Left ventricle myocardium inferior (tissue), 1 donor: ENCODE results near the gene SPRED2. TPM values are rescaled to one million over a fixed set of nuclear protein-coding genes. Genes with fewer than 3 reads are reported as not detected.

Experiments used
- DNase-seq: peaks from one replicate; pipeline ENCODE4 v3.0.0-alpha.2; 2020
- H3K27ac ChIP-seq: fragments of 200-600 bp; replicated peaks from 2 replicates; pipeline ENCODE4 v1.8.0; 2021
- H3K27me3 ChIP-seq: fragments of 200-600 bp; 2 replicates; pipeline ENCODE4 v1.8.0; 2021; ENCODE audit warnings: low read depth
- H3K36me3 ChIP-seq: fragments of 200-600 bp; 2 replicates; pipeline ENCODE4 v1.8.0; 2021
- H3K4me1 ChIP-seq: fragments of 200-600 bp; 2 replicates; pipeline ENCODE4 v1.8.0; 2021
- H3K4me3 ChIP-seq: fragments of 200-600 bp; 2 replicates; pipeline ENCODE4 v1.8.0; 2021; ENCODE audit warnings: mild to moderate bottlenecking, moderate library complexity
- H3K9me3 ChIP-seq: fragments of 200-600 bp; replicated peaks from 2 replicates; pipeline ENCODE4 v1.8.0; 2021
- intact Hi-C: fragments of 100-400 bp; cut with micrococcal nuclease; formaldehyde crosslinking; loops from one replicate; pipeline ENCODE4 v1.11.0; 2022
- total RNA-seq: library from RNA; stranded (reverse); fragmentation: NEBNext Ultra II Directional; extraction: Animal tissue kit (Norgen Biotek cat#: 25700); gene quantifications from one replicate; pipeline ENCODE4 v1.2.1, GENCODE V29; 2021
- TF ChIP-seq, protein P1 (sequence below): fragments of 200-600 bp; IDR thresholded peaks from 2 replicates; pipeline ENCODE4 v1.8.0; 2021; ENCODE audit warnings: antibody characterized with exemption, mild to moderate bottlenecking, borderline replicate concordance
- donor health status: DM: no; HTN: yes; CAD: no; lungs with severe emphysema.

The SPRED2 gene
- total RNA-seq, 1 donor from 2014 or later = 18.9 TPM

DNA sequence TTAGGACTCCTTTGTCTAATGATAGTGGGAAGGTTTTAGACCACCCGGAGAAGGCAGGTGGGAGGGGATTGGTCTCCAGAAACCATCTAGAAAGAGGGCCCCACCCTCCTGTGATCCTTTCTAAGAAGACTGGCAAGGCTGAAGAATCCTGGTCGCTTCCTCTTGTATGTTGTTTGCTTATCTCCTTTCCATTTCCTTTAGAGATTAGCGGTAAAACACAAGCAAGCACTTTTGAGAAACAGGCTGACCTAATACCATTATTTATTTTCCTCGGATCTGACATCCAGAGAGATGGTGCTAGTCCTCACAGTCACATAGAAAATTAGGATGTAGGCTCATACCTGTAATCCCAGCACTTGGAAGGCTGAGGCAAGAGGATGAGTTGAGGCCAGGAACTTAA lies 45.2 kb upstream of the SPRED2 start:
- H3K9me3 ChIP-seq = peaks cover 24% of the 10 kb centered on the region
- TF ChIP-seq, protein P1, sequence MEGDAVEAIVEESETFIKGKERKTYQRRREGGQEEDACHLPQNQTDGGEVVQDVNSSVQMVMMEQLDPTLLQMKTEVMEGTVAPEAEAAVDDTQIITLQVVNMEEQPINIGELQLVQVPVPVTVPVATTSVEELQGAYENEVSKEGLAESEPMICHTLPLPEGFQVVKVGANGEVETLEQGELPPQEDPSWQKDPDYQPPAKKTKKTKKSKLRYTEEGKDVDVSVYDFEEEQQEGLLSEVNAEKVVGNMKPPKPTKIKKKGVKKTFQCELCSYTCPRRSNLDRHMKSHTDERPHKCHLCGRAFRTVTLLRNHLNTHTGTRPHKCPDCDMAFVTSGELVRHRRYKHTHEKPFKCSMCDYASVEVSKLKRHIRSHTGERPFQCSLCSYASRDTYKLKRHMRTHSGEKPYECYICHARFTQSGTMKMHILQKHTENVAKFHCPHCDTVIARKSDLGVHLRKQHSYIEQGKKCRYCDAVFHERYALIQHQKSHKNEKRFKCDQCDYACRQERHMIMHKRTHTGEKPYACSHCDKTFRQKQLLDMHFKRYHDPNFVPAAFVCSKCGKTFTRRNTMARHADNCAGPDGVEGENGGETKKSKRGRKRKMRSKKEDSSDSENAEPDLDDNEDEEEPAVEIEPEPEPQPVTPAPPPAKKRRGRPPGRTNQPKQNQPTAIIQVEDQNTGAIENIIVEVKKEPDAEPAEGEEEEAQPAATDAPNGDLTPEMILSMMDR = no peak
- peaks cover 25% of the 10 kb centered on the region for H3K4me1 ChIP-seq
- H3K27me3 ChIP-seq = no peaks in the 10 kb centered on the region
- no peak overlapping the region for H3K27ac ChIP-seq
- no peaks in the 10 kb centered on the region for H3K36me3 ChIP-seq
- no peak overlapping the region for H3K4me3 ChIP-seq
- intact Hi-C loops = no loop called here
- no peak for DNase-seq

DNA sequence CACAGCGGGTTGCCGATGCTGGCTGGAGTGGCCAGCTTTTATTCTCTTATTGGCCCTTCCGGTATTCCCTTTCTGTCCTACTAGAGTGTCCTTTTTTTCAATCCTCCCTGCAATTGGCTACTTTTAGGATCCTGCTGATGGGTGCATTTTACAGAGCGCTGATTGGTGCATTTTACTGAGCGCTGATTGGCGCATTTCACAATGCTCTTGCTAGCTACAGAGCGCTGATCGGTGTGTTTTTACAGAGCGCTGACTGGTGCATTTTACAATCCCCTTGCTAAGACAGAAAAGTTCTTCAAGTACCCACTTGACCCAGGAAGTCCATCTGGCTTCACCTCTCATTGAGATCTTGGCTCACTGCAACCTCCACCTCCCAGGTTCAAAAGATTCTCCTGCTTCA lies 44.4 kb upstream of the SPRED2 start:
- TF ChIP-seq, protein P1 = no peak
- H3K4me3 ChIP-seq = no peak overlapping the region
- intact Hi-C loops = no loop called here

DNA sequence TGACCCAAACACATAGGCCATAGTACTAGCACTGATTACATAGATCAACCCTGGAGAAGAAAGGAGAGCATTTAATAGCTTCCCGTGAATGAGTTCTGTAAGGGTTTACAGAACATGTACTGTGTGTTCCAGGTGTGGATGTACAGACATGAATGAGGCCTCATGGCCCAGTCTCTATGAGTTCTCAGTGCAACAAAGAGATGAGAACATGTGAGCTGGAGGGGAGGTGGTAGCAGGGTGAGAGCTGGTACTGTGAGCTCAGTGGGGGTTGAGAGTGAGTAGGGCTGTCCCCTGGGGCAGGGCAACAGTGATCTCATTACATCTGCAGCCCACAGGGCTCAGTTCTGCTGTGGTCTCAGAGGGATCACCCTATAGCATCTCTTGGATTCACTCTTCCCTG lies 42.6 kb upstream of the SPRED2 start:
- TF ChIP-seq, protein P1 = no peak
- Histone ChIP-seq H3K9me3 (peaks cover 24% of the 10 kb centered on the region), H3K4me1 (peaks cover 21% of the 10 kb centered on the region), H3K27ac (no peak overlapping the region), H3K4me3 (no peak overlapping the region), H3K36me3 (no peaks in the 10 kb centered on the region), H3K27me3 (no peaks in the 10 kb centered on the region)
- no peak for DNase-seq
- intact Hi-C loops = no loop called here

More for the DNA sequence above, 44.4 kb upstream of the SPRED2 start:
- Histone ChIP-seq H3K27ac (no peak overlapping the region), H3K9me3 (peaks cover 24% of the 10 kb centered on the region), H3K36me3 (no peaks in the 10 kb centered on the region), H3K27me3 (no peaks in the 10 kb centered on the region), H3K4me1 (peaks cover 25% of the 10 kb centered on the region)
- DNase-seq = no peak

DNA sequence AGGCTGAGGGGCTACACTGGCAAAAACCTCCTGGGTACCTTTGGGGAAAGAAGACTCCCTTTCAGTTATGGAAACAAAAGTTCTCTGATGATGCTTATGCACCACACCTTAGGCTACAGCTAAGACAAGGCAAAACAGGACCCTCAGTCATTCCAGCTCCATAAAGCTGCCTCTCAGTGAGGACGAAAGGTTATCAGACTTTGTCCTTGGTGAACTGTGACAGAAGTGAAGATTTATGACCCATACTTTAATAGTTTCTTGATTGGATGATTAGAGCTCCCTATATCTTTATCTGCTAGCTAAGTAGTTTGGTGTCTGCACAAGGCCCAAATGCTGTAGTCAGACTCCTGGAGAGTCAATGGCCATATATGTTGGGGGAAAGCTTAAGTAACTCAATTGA lies 40.6 kb upstream of the SPRED2 start:
- Histone ChIP-seq H3K9me3 (peaks cover 24% of the 10 kb centered on the region), H3K4me1 (peaks cover 7% of the 10 kb centered on the region), H3K27me3 (no peaks in the 10 kb centered on the region), H3K36me3 (no peaks in the 10 kb centered on the region), H3K27ac (no peak overlapping the region), H3K4me3 (no peak overlapping the region)
- no peak for DNase-seq
- intact Hi-C loops = no loop called here
- TF ChIP-seq, protein P1 = no peak

DNA sequence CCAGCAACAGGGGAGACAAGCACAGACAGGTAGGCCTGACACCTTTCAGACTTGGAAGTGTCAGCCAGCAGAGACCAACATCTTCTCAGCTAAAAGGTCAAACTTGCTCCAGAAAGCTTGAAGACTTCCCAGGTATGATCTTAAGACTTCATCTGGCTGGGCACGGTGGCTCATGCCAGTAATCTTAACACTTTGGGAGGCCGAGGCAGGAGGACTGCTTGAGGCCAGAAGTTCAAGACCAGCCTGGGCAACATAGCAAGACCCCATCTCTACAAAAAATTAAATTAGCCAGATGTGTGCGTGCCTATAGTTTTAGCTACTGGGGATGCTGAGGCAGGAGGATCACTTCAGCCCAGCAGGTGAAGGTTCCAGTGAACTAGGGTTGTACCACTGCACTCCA lies 39.0 kb upstream of the SPRED2 start:
- Histone ChIP-seq H3K9me3 (peaks cover 16% of the 10 kb centered on the region), H3K36me3 (no peaks in the 10 kb centered on the region), H3K4me1 (no peaks in the 10 kb centered on the region), H3K27ac (no peak overlapping the region), H3K27me3 (no peaks in the 10 kb centered on the region), H3K4me3 (no peak overlapping the region)
- TF ChIP-seq, protein P1 = no peak
- no peak for DNase-seq
- intact Hi-C loops = no loop called here

DNA sequence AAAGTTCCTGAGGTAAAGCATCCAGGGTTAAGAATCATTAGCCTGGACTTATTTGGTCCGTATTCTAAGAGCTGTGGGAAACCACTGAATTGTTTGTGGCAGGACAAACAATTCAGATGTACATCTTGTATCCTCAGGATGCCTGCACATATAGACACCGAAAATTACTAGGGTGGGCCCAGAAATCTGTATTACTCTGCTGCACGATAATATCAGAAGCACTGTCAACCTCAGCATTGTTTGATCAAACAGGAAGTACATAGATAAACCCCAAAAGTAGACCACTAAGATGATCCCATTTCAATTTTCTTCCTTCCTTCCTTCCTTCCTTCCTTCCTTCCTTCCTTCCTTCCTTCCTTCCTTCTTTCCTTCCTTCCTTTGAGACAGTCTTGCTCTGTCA lies 34.2 kb upstream of the SPRED2 start:
- H3K4me1 ChIP-seq = peaks cover 23% of the 10 kb centered on the region
- no peak overlapping the region for H3K4me3 ChIP-seq
- intact Hi-C loops = no loop called here
- no peaks in the 10 kb centered on the region for H3K9me3 ChIP-seq
- no peaks in the 10 kb centered on the region for H3K27me3 ChIP-seq
- H3K27ac ChIP-seq = no peak overlapping the region
- no peak for DNase-seq
- TF ChIP-seq, protein P1 = no peak
- no peaks in the 10 kb centered on the region for H3K36me3 ChIP-seq
